ENCODE data around the gene PER1. TPM values are rescaled to one million over a fixed set of nuclear protein-coding genes. Genes with fewer than 3 reads are reported as not detected.

The PER1 gene
- total RNA-seq, 1 donor from 2014 or later: 64.6 TPM

GRCh38 chr17:8141045-8141444, 11.2 kb downstream of the PER1 start:
- TF ChIP-seq CTCF (IDR thresholded peaks at IDR 0.05; ENCODE audit: partially characterized antibody, unreplicated experiment): no peak
- peaks cover 3% of the 10 kb centered on the region for H3K27me3 Mint-ChIP-seq (ENCODE audit: unreplicated experiment)
- no peaks in the 10 kb centered on the region for H3K36me3 Mint-ChIP-seq (ENCODE audit: unreplicated experiment)
- H3K9me3 Mint-ChIP-seq (ENCODE audit: unreplicated experiment): no peaks in the 10 kb centered on the region
- H3K27ac Mint-ChIP-seq (ENCODE audit: unreplicated experiment): no peak overlapping the region
- peaks cover 2% of the 10 kb centered on the region for H3K4me1 Mint-ChIP-seq (ENCODE audit: low read depth, unreplicated experiment)
- no peak overlapping the region for H3K4me3 Mint-ChIP-seq (ENCODE audit: unreplicated experiment)
- DNase-seq: no peak

- Mint-ChIP-seq H3K4me3 (ENCODE audit: unreplicated experiment) (no peak overlapping the region), H3K27ac (ENCODE audit: unreplicated experiment) (no peak overlapping the region), H3K9me3 (ENCODE audit: unreplicated experiment) (no peaks in the 10 kb centered on the region), H3K27me3 (ENCODE audit: unreplicated experiment) (peaks cover 3% of the 10 kb centered on the region), H3K36me3 (ENCODE audit: unreplicated experiment) (no peaks in the 10 kb centered on the region), H3K4me1 (ENCODE audit: low read depth, unreplicated experiment) (peaks cover 2% of the 10 kb centered on the region)
- no peak for DNase-seq
- TF ChIP-seq CTCF (IDR thresholded peaks at IDR 0.05; ENCODE audit: partially characterized antibody, unreplicated experiment): no peak
Measured at GRCh38 chr17:8140065-8141029, 11.9 kb downstream of the PER1 start.

GRCh38 chr17:8138672-8139371, 13.4 kb downstream of the PER1 start:
- Mint-ChIP-seq H3K4me3 (ENCODE audit: unreplicated experiment) (no peak overlapping the region), H3K36me3 (ENCODE audit: unreplicated experiment) (no peaks in the 10 kb centered on the region), H3K9me3 (ENCODE audit: unreplicated experiment) (no peaks in the 10 kb centered on the region), H3K27ac (ENCODE audit: unreplicated experiment) (no peak overlapping the region), H3K27me3 (ENCODE audit: unreplicated experiment) (peaks cover 5% of the 10 kb centered on the region), H3K4me1 (ENCODE audit: low read depth, unreplicated experiment) (peaks cover 2% of the 10 kb centered on the region)
- peak; percentile 97 for DNase-seq
- peak; percentile 86 for TF ChIP-seq CTCF (IDR thresholded peaks at IDR 0.05; ENCODE audit: partially characterized antibody, unreplicated experiment)

- Mint-ChIP-seq H3K4me1 (ENCODE audit: low read depth, unreplicated experiment) (peaks cover 2% of the 10 kb centered on the region), H3K4me3 (ENCODE audit: unreplicated experiment) (no peak overlapping the region), H3K27me3 (ENCODE audit: unreplicated experiment) (peaks cover 5% of the 10 kb centered on the region), H3K9me3 (ENCODE audit: unreplicated experiment) (no peaks in the 10 kb centered on the region), H3K27ac (ENCODE audit: unreplicated experiment) (no peak overlapping the region), H3K36me3 (ENCODE audit: unreplicated experiment) (no peaks in the 10 kb centered on the region)
- no peak for DNase-seq
- no peak for TF ChIP-seq CTCF (IDR thresholded peaks at IDR 0.05; ENCODE audit: partially characterized antibody, unreplicated experiment)
Measured at GRCh38 chr17:8138374-8138671, 13.9 kb downstream of the PER1 start.
